Measurements from ENCODE around the gene FBXW12.

DNA sequence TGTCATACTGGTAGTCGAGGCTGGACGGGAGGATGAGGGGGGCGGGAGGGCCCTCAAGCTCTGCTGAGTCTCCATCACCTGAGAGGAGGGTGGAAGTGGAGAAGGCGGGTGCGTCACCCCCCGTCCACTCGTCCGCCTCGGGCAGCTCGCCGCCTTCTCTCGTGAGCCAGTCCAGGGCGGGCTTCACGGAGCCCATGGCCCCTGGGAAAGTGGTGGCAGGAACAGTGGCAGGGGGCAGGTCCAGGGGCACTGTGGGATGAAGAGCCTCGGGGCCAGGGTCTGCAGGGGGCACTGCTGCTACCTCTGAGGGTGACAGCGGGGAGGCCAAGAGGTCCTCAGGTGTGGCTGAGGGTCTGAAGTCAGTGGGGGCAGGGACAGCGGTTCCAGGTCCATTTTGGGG, 47.6 kb downstream of the FBXW12 start:
- TF ChIP-seq, protein P1, sequence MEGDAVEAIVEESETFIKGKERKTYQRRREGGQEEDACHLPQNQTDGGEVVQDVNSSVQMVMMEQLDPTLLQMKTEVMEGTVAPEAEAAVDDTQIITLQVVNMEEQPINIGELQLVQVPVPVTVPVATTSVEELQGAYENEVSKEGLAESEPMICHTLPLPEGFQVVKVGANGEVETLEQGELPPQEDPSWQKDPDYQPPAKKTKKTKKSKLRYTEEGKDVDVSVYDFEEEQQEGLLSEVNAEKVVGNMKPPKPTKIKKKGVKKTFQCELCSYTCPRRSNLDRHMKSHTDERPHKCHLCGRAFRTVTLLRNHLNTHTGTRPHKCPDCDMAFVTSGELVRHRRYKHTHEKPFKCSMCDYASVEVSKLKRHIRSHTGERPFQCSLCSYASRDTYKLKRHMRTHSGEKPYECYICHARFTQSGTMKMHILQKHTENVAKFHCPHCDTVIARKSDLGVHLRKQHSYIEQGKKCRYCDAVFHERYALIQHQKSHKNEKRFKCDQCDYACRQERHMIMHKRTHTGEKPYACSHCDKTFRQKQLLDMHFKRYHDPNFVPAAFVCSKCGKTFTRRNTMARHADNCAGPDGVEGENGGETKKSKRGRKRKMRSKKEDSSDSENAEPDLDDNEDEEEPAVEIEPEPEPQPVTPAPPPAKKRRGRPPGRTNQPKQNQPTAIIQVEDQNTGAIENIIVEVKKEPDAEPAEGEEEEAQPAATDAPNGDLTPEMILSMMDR (IDR thresholded peaks at IDR 0.05 in 4 of 5, conservative IDR thresholded peaks at IDR 0.05 in 1 of 5): no peak
- no peak for TF ChIP-seq POLR2A (IDR thresholded peaks at IDR 0.05)
